ENCODE data around the gene SAMD11.

SAMD11 gene

DNA sequence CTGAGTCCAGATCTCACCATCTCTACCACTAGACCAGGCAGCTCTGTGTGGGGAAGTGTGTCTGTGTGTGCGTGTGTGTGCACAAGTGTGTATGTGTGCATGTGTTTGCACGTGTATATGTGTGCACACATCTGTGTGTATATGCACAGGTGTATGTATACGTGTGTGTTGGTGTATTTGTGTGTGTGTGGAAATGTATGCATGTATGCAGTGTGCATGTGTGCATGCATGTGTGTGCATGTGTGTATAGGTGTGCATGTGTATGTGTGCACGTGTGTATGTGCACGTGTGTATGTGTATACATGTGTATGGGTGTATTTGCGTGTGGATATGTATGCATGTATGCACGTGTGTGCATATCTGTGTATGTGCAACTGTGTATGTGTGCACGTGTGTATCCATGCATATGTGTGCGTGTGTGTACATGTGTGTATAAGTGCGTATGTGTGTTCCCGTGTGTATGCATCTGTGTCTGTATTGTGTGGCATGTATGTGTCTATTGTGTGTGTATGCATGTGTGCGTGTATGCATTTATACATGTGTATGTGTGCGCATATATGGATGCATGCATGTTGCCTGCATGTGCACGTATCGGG lies 45.6 kb downstream of the SAMD11 start:
- TF ChIP-seq, protein P1, sequence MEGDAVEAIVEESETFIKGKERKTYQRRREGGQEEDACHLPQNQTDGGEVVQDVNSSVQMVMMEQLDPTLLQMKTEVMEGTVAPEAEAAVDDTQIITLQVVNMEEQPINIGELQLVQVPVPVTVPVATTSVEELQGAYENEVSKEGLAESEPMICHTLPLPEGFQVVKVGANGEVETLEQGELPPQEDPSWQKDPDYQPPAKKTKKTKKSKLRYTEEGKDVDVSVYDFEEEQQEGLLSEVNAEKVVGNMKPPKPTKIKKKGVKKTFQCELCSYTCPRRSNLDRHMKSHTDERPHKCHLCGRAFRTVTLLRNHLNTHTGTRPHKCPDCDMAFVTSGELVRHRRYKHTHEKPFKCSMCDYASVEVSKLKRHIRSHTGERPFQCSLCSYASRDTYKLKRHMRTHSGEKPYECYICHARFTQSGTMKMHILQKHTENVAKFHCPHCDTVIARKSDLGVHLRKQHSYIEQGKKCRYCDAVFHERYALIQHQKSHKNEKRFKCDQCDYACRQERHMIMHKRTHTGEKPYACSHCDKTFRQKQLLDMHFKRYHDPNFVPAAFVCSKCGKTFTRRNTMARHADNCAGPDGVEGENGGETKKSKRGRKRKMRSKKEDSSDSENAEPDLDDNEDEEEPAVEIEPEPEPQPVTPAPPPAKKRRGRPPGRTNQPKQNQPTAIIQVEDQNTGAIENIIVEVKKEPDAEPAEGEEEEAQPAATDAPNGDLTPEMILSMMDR (IDR thresholded peaks at IDR 0.05; ENCODE audit: extremely low read depth, missing control alignments) = no peak
- no peak for DNase-seq (ENCODE audit: low spot score)

GRCh38 chr1:970242-970972 lies 46.7 kb downstream of the SAMD11 start:
- DNase-seq (ENCODE audit: low spot score) = no peak
- TF ChIP-seq, protein P1 (IDR thresholded peaks at IDR 0.05; ENCODE audit: extremely low read depth, missing control alignments) = no peak

GRCh38 chr1:970973-971730 lies 47.4 kb downstream of the SAMD11 start:
- no peak for DNase-seq (ENCODE audit: low spot score)

GRCh38 chr1:971751-972506 lies 48.2 kb downstream of the SAMD11 start:
- TF ChIP-seq, protein P1 (IDR thresholded peaks at IDR 0.05; ENCODE audit: extremely low read depth, missing control alignments) = no peak
- no peak for DNase-seq (ENCODE audit: low spot score)

More at GRCh38 chr1:970973-971730, 47.4 kb downstream of the SAMD11 start:
- TF ChIP-seq, protein P1 (IDR thresholded peaks at IDR 0.05; ENCODE audit: extremely low read depth, missing control alignments) = no peak

- TF ChIP-seq, protein P1 (IDR thresholded peaks at IDR 0.05; ENCODE audit: extremely low read depth, missing control alignments) = no peak
- no peak for DNase-seq (ENCODE audit: low spot score)
Measured at GRCh38 chr1:972726-973458, 49.2 kb downstream of the SAMD11 start.

DNA sequence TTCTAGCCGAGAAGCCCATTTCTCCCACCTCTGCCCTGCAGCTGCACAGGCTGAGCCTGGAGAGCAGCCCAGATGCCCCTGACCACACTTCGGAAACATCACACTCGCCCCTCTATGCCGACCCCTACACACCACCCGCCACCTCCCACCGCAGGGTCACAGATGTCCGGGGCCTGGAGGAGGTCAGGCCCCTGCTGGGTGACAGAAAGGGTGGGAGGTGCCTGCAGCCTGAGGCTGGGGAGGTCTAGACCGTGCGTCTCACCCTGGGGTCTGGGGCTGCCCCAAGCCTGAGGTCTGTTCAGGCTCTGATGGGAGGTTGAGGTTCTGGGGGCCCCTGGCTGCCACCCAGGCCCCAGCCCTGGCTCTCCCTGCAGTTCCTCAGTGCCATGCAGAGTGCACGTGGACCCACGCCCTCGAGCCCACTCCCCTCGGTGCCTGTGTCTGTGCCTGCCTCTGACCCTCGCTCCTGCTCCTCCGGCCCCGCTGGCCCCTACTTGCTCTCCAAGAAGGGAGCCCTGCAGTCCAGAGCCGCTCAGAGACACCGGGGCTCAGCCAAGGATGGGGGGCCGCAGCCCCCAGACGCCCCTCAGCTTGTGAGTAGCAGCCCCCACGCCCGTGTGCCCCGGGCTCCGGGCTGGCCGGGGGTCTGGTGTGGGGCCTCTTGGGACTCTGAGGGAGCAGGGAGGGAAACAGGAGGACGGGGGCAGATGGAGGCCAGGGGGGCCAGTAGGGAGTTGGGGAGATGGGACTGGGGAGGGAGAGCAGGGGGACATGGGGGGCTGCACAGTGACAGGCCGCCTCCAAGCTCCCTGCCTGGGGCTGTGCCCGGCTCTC lies 50.0 kb downstream of the SAMD11 start:
- TF ChIP-seq, protein P1 (IDR thresholded peaks at IDR 0.05; ENCODE audit: extremely low read depth, missing control alignments) = no peak
- no peak for DNase-seq (ENCODE audit: low spot score)

All from GM20000 (cell line).